HL-60 (cell line): ENCODE data around the gene CAMTA1.

Experiments
- DNase-seq, 2 experiments: peaks; one replicate each; pipeline ENCODE4 v3.0.0-alpha.2; 2010 to 2020; ENCODE audit warnings: low read depth in 1 of 2, low spot score in 1 of 2
- H3K27ac ChIP-seq: fragments of 250-450 bp; sonication (Bioruptor Pico); replicated peaks from 2 replicates; pipeline ENCODE4 v1.5.1; 2020; ENCODE audit warnings: mild to moderate bottlenecking, moderate library complexity
- H3K27me3 ChIP-seq: fragments of 250-450 bp; sonication (Bioruptor Pico); 2 replicates; pipeline ENCODE4 v1.5.1; 2021; ENCODE audit warnings: mild to moderate bottlenecking, moderate library complexity; ENCODE audit not compliant: insufficient read depth, poor library complexity, severe bottlenecking
- H3K4me3 ChIP-seq: replicated peaks from 2 replicates; pipeline ENCODE4 v1.5.1; 2011; ENCODE audit warnings: mild to moderate bottlenecking, control low read depth, low read length; ENCODE audit not compliant: insufficient read depth
- CTCF ChIP-seq: IDR thresholded peaks from one replicate; pipeline ENCODE4 v1.5.1; 2011; ENCODE audit warnings: low read length, control low read depth, inconsistent platforms; ENCODE audit not compliant: insufficient read depth
- GABPA ChIP-seq: IDR thresholded peaks from 2 replicates; pipeline ENCODE4 v1.6.1; 2012; ENCODE audit warnings: low read depth
- POLR2AphosphoS5 ChIP-seq: IDR thresholded peaks from 2 replicates; pipeline ENCODE4 v1.6.1; 2012; ENCODE audit warnings: low read depth
- REST ChIP-seq: IDR thresholded peaks from 2 replicates; pipeline ENCODE4 v1.6.1; 2012; ENCODE audit warnings: low read depth; ENCODE audit not compliant: insufficient replicate concordance
- SPI1 ChIP-seq: IDR thresholded peaks from 2 replicates; pipeline ENCODE4 v1.6.1; 2012; ENCODE audit warnings: low read depth, mild to moderate bottlenecking, borderline replicate concordance

Gene CAMTA1

GRCh38 chr1:7705048-7705907 lies 920.0 kb downstream of the CAMTA1 start:
- TF ChIP-seq CTCF (no peak), POLR2AphosphoS5 (no peak), GABPA (no peak), REST (no peak), SPI1 (no peak)
- DNase-seq = peak in 1 of 2 experiments; percentile 9
- Histone ChIP-seq H3K27me3 (peaks cover 34% of the 10 kb centered on the region), H3K4me3 (peak overlapping the region; percentile 27), H3K27ac (no peak overlapping the region)

- no peak for DNase-seq
- no peak overlapping the region for H3K27ac ChIP-seq
- no peak overlapping the region for H3K4me3 ChIP-seq
- peaks cover 31% of the 10 kb centered on the region for H3K27me3 ChIP-seq
- TF ChIP-seq REST (no peak), SPI1 (no peak), POLR2AphosphoS5 (no peak), GABPA (no peak), CTCF (no peak)
Observed at GRCh38 chr1:7705908-7706216, 920.6 kb downstream of the CAMTA1 start.

- no peak for DNase-seq
Observed at GRCh38 chr1:7707527-7707926, 922.3 kb downstream of the CAMTA1 start.

More at GRCh38 chr1:7707527-7707926, 922.3 kb downstream of the CAMTA1 start:
- no peak for TF ChIP-seq REST
- no peak for TF ChIP-seq GABPA
- TF ChIP-seq CTCF = no peak
- no peak for TF ChIP-seq SPI1
- TF ChIP-seq POLR2AphosphoS5 = no peak
- Histone ChIP-seq H3K27ac (no peak overlapping the region), H3K4me3 (no peak overlapping the region), H3K27me3 (peaks cover 27% of the 10 kb centered on the region)
